ENCODE data around the gene VPS4A.

Gene VPS4A

DNA sequence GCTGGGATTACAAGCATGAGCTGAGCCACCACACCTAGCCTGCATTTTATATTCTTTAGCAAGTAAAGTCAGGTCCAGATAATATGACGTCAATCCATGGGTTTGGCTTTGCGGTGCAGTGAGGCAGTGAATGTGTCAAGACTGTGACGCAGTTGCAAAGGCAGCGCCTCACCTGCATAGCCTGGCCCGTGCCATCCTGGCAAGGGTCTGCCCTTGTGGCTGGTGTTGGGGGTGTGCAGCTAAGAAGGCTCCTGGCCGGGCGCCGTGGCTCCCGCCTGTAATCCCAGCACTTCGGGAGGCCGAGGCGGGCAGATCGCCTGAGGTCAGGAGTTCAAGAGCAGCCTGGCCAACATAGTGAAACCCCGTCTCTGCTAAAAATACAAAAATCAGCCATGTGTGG is 12.3 kb downstream of the VPS4A start:
- Histone ChIP-seq H3K9ac (ENCODE audit: insufficient read length, low read depth) (no peak overlapping the region), H3K27me3 (ENCODE audit: insufficient read depth, insufficient read length) (no peaks in the 10 kb centered on the region), H3K4me3 (ENCODE audit: insufficient read length, low read depth) (no peak overlapping the region), H3K36me3 (ENCODE audit: insufficient read depth, insufficient read length, low read length) (peaks cover 94% of the 10 kb centered on the region), H3K4me1 (ENCODE audit: insufficient read depth, insufficient read length) (peaks cover 2% of the 10 kb centered on the region), H3K9me3 (ENCODE audit: insufficient read depth, low read length) (no peaks in the 10 kb centered on the region)
- TF ChIP-seq ZNF274 (IDR thresholded peaks at IDR 0.05; ENCODE audit: low read depth, low read length): no peak
- no peak for TF ChIP-seq SUZ12 (IDR thresholded peaks at IDR 0.05; ENCODE audit: extremely low read depth, insufficient read depth, insufficient read length)
- TF ChIP-seq YY1 (IDR thresholded peaks at IDR 0.05; ENCODE audit: insufficient read depth, insufficient read length): no peak
- no peak for DNase-seq (ENCODE audit: low read depth, low spot score)

- Histone ChIP-seq H3K36me3 (ENCODE audit: insufficient read depth, insufficient read length, low read length) (peaks cover 94% of the 10 kb centered on the region), H3K9me3 (ENCODE audit: insufficient read depth, low read length) (no peaks in the 10 kb centered on the region), H3K27me3 (ENCODE audit: insufficient read depth, insufficient read length) (no peaks in the 10 kb centered on the region), H3K9ac (ENCODE audit: insufficient read length, low read depth) (no peak overlapping the region), H3K4me3 (ENCODE audit: insufficient read length, low read depth) (no peak overlapping the region), H3K4me1 (ENCODE audit: insufficient read depth, insufficient read length) (peaks cover 6% of the 10 kb centered on the region)
- no peak for DNase-seq (ENCODE audit: low read depth, low spot score)
- TF ChIP-seq YY1 (IDR thresholded peaks at IDR 0.05; ENCODE audit: insufficient read depth, insufficient read length) (no peak), SUZ12 (IDR thresholded peaks at IDR 0.05; ENCODE audit: extremely low read depth, insufficient read depth, insufficient read length) (no peak), ZNF274 (IDR thresholded peaks at IDR 0.05; ENCODE audit: low read depth, low read length) (no peak)
Measured at GRCh38 chr16:69324013-69324531, 12.9 kb downstream of the VPS4A start.

DNA sequence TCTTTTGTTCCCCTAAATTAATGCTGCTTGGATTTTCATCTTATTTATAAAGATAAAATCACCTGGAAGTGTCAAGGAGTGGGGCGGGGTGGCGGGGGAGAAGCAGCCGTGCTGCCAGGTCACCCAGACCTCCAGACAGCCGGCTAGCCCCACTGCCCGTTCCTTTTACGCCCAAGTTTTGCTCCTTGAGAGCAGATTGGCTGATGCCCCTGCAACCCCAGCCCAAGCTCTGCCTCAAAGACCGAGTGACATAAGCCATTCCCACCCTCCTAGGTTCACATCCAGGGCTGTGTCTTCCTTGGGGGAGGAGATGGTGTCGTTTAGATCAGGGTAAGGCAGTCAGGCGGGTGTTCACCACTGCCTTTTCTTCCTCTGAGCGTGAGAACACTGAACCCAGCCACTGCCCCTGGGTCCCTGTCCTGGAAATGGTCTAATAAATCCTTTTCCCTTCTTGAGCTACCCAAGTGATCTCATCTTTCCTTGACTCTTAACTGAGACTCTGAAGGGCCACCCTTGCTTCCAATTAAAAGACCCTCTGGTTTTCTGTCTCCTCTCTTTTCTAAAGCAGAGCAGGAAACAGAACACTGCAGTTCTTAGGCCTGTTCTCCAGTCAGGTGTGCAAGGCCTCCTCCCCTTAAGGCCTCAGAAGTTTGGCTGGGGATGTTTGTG is 13.6 kb downstream of the VPS4A start:
- Histone ChIP-seq H3K4me1 (ENCODE audit: insufficient read depth, insufficient read length) (peaks cover 6% of the 10 kb centered on the region), H3K4me3 (ENCODE audit: insufficient read length, low read depth) (no peak overlapping the region)
- no peak for TF ChIP-seq ZNF274 (IDR thresholded peaks at IDR 0.05; ENCODE audit: low read depth, low read length)
- no peak for TF ChIP-seq YY1 (IDR thresholded peaks at IDR 0.05; ENCODE audit: insufficient read depth, insufficient read length)
- no peak for TF ChIP-seq SUZ12 (IDR thresholded peaks at IDR 0.05; ENCODE audit: extremely low read depth, insufficient read depth, insufficient read length)

DNA sequence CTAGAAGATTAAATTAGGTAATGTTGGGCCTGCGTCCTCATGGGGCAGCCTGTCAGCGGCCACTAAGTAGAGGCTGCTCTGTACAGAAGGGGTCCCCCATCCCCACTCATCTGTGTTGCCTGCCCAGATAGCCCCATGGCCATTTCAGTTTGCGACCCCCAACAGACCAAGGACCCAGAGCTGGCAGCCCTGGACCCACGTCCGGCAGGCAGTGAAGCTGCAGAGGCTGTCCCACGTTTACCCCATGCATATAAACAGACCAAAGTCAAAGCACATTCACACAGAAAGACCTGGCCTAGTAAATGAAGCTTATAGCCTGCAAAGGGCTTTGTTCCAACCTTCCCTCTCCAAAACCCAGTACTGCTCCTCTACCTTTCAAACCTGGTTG is 14.6 kb downstream of the VPS4A start:
- H3K4me1 ChIP-seq (ENCODE audit: insufficient read depth, insufficient read length): peaks cover 6% of the 10 kb centered on the region
- H3K27me3 ChIP-seq (ENCODE audit: insufficient read depth, insufficient read length): no peaks in the 10 kb centered on the region
- H3K9ac ChIP-seq (ENCODE audit: insufficient read length, low read depth): no peak overlapping the region
- peaks cover 82% of the 10 kb centered on the region for H3K36me3 ChIP-seq (ENCODE audit: insufficient read depth, insufficient read length, low read length)
- no peak for DNase-seq (ENCODE audit: low read depth, low spot score)
- H3K4me3 ChIP-seq (ENCODE audit: insufficient read length, low read depth): no peak overlapping the region
- H3K9me3 ChIP-seq (ENCODE audit: insufficient read depth, low read length): no peaks in the 10 kb centered on the region
- no peak for TF ChIP-seq YY1 (IDR thresholded peaks at IDR 0.05; ENCODE audit: insufficient read depth, insufficient read length)
- TF ChIP-seq SUZ12 (IDR thresholded peaks at IDR 0.05; ENCODE audit: extremely low read depth, insufficient read depth, insufficient read length): no peak
- TF ChIP-seq ZNF274 (IDR thresholded peaks at IDR 0.05; ENCODE audit: low read depth, low read length): no peak

More for the DNA sequence above, 13.6 kb downstream of the VPS4A start:
- H3K27me3 ChIP-seq (ENCODE audit: insufficient read depth, insufficient read length): no peaks in the 10 kb centered on the region
- no peak for DNase-seq (ENCODE audit: low read depth, low spot score)
- H3K9ac ChIP-seq (ENCODE audit: insufficient read length, low read depth): no peak overlapping the region
- H3K9me3 ChIP-seq (ENCODE audit: insufficient read depth, low read length): no peaks in the 10 kb centered on the region
- peaks cover 92% of the 10 kb centered on the region for H3K36me3 ChIP-seq (ENCODE audit: insufficient read depth, insufficient read length, low read length)

DNA sequence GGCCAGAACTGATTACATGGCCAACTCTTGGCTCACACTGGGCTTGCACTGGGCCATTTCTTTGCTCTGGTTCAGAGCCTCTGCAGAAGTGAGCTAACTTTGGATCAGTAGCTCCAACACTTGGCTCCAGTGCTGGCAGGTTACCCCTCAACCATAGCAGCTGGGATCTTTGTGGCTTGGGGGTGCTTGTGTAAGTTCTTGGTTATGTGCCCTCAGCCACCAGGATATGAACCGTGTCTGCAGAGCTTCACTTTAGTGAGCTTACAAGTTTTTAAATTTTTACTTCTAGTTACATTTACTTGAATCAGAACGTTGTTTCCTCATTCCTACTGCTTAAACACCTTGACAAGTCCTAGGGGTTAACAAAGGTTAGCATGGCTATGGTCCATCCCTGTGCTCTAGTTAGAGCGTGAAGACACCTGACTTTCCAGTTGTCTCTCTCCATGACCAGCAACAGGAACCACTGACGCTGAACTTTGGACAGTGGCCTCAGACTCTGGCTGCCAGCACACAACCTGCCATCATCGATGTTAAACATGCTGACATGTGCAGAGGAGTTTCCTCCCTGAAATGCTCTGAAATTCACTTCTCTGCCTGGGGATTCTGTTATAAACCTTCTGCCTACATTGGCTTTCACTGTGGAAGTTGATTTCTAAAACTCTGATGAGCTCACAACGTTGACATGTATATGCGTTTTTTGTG is 15.2 kb downstream of the VPS4A start:
- TF ChIP-seq YY1 (IDR thresholded peaks at IDR 0.05; ENCODE audit: insufficient read depth, insufficient read length) (no peak), ZNF274 (IDR thresholded peaks at IDR 0.05; ENCODE audit: low read depth, low read length) (no peak), SUZ12 (IDR thresholded peaks at IDR 0.05; ENCODE audit: extremely low read depth, insufficient read depth, insufficient read length) (no peak)
- Histone ChIP-seq H3K9me3 (ENCODE audit: insufficient read depth, low read length) (no peaks in the 10 kb centered on the region), H3K9ac (ENCODE audit: insufficient read length, low read depth) (no peak overlapping the region), H3K4me1 (ENCODE audit: insufficient read depth, insufficient read length) (peaks cover 6% of the 10 kb centered on the region), H3K27me3 (ENCODE audit: insufficient read depth, insufficient read length) (no peaks in the 10 kb centered on the region), H3K36me3 (ENCODE audit: insufficient read depth, insufficient read length, low read length) (peaks cover 76% of the 10 kb centered on the region), H3K4me3 (ENCODE audit: insufficient read length, low read depth) (no peak overlapping the region)
- DNase-seq (ENCODE audit: low read depth, low spot score): no peak

DNA sequence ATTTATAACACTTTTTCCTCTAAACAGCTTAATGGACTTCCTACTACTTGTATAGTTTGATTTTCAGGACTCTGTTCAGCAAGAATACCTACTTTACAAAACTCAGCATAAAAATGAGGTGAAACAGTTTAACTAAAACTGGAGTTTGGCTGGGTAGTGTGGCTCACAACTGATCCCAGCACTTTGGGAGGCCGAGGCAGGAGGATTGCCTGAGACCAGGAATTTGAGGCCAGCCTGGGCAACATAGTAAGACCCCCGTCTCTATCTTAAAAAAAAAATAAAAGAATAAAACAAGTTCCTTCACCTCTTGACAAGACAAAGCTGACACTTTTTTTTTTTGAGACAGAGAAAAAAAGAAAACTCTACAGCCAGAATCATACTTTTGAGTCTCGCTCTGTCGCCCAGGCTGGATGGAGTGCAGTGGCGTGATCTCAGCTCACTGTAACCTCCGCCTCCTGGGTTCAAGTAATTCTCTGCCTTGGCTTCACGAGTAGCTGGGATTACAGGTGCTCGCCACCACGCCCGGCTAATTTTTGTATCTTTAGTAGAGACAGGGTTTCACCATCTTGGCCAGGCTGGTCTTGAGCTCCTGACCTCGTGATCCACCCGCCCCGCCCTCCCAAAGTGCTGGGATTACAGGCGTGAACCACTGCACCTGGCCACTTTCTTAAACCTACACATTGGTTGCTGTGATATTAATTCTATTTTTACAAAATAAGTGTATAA is 16.6 kb downstream of the VPS4A start:
- Histone ChIP-seq H3K27me3 (ENCODE audit: insufficient read depth, insufficient read length) (no peaks in the 10 kb centered on the region), H3K36me3 (ENCODE audit: insufficient read depth, insufficient read length, low read length) (peaks cover 76% of the 10 kb centered on the region), H3K4me1 (ENCODE audit: insufficient read depth, insufficient read length) (peaks cover 6% of the 10 kb centered on the region), H3K9me3 (ENCODE audit: insufficient read depth, low read length) (no peaks in the 10 kb centered on the region), H3K4me3 (ENCODE audit: insufficient read length, low read depth) (no peak overlapping the region), H3K9ac (ENCODE audit: insufficient read length, low read depth) (peak overlapping the region; percentile 27)
- no peak for DNase-seq (ENCODE audit: low read depth, low spot score)
- TF ChIP-seq YY1 (IDR thresholded peaks at IDR 0.05; ENCODE audit: insufficient read depth, insufficient read length) (no peak), ZNF274 (IDR thresholded peaks at IDR 0.05; ENCODE audit: low read depth, low read length) (no peak), SUZ12 (IDR thresholded peaks at IDR 0.05; ENCODE audit: extremely low read depth, insufficient read depth, insufficient read length) (no peak)

All from NT2/D1 (cell line).